GM12874 (cell line): ENCODE results near the gene KRT12.

Experiments
- TF ChIP-seq, protein P1 (sequence below): IDR thresholded peaks from 2 replicates; pipeline ENCODE4 v1.5.1; 2011; ENCODE audit warnings: low read depth, mild to moderate bottlenecking, control low read depth, low read length, moderate library complexity; ENCODE audit not compliant: insufficient read depth

Gene KRT12

DNA sequence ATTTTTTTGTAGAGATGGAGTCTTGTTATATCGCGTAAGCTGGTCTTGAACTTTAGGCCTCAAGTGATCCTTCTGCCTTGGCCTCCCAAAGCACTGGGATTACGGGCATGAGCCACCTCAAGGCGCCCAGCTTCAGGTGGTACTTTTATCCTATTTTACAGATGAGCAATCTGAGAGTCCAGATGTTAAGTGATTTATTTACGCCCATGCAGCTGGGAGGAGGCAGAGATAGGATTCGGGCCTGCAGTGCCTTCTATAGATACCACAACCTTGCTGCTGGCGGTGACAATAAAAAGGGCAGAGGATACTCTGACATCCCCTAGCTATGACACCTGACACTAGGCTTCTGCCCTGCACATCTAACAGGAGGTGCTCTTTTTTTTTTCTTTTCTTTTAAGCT, 4.3 kb upstream of the KRT12 start:
- TF ChIP-seq, protein P1, sequence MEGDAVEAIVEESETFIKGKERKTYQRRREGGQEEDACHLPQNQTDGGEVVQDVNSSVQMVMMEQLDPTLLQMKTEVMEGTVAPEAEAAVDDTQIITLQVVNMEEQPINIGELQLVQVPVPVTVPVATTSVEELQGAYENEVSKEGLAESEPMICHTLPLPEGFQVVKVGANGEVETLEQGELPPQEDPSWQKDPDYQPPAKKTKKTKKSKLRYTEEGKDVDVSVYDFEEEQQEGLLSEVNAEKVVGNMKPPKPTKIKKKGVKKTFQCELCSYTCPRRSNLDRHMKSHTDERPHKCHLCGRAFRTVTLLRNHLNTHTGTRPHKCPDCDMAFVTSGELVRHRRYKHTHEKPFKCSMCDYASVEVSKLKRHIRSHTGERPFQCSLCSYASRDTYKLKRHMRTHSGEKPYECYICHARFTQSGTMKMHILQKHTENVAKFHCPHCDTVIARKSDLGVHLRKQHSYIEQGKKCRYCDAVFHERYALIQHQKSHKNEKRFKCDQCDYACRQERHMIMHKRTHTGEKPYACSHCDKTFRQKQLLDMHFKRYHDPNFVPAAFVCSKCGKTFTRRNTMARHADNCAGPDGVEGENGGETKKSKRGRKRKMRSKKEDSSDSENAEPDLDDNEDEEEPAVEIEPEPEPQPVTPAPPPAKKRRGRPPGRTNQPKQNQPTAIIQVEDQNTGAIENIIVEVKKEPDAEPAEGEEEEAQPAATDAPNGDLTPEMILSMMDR, result no peak

DNA sequence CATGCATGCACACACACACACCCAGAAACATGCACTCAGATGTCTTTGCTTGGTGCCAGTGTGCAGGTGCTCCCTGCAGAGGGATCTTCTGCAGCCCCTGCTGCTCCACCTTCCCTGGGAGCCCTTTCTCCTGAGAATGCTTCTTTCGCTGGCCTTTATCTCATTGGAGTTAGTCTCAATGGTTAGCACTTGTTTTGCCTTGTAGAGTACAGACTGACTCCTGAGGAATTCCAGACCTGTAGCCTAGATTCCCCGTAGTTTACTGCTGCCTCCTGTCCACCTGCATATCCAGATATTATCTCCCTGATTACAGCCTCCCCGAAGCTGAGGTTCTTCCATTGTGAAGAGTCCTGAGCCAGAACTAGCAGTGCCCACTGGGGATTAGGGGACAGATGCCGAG, 3.1 kb upstream of the KRT12 start:
- TF ChIP-seq, protein P1, result no peak

DNA sequence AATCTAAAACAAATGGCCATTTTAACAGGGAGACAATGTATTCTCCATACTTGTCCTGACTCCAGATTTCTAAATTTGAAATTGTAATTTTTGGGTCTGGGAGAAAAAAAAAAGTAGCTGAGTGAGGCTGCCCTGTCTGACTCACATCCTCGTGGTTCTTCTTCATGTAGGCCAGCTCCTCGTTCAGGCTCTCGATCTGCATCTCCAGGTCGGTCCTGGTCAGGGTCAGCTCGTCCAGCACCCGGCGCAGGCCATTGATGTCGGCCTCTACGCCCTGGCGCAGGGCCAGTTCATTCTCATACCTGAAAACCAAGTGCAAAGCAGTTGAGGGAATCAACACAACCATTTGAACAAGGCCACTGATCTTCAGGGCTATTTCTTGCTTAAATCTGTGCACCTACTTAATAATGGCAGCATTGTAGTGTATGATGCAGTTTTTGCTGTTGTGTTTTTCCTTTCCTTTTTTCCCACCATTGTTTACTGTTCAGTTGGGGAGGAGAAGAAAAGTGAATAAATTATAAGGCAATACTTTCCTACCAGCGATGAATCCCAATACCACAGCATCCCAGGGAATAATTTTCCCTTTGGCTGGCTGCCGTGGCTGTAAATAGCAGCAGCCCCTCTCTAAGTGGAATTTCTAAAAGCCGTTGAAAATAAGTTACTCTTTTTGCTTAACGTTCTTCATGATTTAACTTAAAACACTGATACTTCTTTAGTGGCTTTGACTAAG, 2.2 kb downstream of the KRT12 start:
- TF ChIP-seq, protein P1, result no peak

DNA sequence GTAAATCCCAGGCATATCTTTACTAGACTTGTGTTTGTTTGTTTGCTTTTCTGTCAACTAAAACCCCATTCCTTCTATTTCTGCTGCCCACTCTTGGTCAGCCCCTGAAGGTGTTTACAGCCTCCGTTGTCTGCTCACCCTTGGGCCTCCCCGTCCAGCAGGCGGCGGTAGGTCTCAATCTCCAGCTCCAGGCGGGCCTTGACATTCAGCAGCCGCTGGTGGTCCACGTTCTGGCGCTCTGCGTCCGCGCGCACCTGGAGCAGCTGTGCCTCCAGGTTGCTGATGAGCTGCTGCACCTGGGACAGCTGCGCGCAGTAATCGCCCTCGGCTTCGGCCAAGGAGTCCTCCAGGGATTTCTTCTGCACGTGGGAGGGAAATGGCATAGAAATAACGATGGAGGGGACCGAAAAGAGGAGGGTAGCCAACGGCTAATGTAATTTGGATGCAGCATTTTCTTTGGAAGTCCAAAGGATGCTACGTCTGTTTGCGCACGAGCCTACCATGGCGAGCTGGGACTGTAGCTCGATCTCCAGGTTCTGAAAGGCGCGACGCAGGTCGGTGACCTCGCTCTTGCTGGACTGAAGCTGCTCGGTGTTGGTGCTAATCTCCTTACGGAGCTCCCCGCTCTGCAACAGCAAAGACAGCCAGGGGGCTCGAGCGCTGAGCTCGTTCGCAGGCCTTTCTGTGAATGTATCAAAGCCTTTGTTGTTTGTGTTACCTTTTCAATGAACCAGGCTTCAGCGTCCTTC, 3.9 kb downstream of the KRT12 start:
- TF ChIP-seq, protein P1, result no peak

DNA sequence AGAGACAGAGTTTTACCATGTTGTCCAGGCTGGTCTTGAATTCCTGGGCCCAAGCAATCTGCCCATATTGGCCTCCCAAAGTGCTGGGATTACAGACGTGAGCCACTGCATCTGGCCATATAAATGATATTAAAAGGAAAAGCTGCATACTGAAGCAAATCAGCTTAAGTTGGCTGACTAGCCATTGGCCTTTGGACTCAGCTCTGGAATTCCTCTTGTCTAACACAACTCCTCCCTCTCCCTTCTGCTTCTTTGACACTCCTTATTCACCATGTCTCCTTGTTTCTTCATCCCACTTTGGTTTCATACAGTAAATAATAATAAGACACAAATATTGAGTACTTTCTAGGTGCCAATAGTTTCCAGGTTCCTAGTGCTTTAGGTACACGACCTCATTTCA, 7.5 kb downstream of the KRT12 start:
- TF ChIP-seq, protein P1, result no peak

DNA sequence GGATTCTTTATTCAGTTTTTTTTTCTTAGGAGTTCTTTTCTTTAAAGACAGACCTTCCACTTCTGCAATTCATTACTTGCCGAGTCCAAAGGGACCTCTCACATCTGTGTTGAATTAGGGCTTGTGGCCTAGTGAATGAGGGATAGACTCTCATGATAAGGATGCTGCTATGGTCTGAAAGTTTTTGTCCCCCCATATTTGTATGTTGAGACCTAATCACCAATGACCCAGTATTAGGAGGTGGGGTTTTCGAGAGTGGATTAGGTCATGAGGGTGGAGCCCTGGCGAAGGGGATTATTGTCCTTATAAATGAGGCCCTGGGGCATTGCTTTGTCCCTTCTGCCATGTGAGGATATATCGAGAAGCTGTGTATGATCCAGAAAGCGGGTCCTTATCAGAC, 9.5 kb downstream of the KRT12 start:
- TF ChIP-seq, protein P1, result no peak

DNA sequence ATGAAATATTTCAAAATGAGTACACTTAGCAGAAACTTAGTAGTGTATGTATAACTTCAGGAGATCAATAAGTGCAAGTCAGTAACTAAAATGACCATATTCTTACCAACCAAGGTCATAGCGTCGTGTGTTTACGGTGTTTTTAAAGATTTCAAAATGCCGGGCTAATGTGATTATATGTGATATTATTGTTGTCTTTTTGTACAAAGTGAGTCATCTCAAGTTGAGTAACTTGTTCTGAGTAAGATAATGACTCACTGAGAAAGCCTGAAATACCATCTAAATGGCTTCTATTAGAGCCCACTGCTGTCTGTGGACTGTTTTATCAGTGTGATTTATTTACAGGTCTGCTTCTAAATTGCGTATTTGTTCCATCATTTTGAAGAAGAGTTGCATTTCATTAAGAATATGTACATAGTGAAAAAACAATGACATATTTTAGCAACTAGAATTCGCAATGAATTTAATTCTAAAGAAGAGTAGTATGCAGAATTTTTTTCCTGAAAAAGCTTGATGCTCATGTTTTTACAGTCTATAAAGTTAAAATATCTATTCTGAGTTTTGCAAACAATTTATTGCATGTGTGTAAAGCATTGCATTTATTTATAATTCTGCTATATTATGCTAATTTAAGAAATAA, 12.7 kb downstream of the KRT12 start:
- TF ChIP-seq, protein P1, result no peak
